Measurements from ENCODE around the gene NIPAL4.

The NIPAL4 gene

DNA sequence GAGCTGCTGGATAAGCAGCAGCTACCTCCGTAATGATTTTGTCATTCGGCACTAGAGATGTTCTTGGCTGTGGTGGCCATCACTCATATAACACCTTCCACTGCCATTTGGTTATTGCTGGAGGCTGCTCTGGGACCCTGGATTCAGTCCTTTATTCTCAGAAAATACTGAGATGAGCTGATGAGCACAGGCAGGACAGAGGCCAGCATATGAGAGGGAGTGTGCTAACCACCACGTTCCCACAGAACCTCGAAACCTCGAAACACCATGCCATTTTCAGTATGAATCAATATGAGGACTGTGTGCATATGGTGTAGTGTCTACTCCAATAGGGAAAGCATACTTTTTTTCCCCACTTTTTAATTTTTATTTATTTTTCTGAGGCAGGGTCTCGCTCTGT, 59.0 kb downstream of the NIPAL4 start:
- no peak for DNase-seq

DNA sequence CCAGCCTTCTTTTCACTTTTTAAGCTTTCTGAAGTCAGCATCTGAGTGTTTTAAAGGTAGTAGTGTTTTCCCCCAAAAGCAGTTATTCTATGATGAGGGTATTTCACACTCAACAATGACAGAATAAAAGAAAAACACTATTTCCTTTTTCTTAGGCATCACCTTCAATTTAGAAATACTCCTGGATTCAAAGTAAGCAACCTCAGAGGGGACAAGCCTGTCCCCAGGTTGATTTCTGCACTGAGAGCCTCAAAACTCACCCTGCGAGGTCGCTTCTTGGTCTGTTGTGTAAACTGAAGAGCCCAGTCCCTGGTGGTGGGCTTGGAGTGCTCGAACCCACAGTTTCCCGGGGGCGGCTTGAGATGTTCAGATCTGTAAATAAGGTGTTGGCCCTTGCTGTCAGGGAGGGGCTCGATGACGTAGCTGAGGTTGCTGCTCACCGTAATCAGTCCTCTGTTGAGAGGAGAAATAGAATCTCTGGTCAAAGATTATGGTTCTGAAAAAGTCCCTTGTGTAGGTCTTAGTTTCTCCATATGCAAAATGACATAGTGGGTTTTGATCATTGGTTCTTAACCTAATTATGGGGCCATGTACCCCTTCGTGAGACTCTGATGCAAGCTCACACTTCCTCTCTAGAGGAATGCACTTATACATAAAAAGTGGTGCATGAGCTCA, 59.7 kb downstream of the NIPAL4 start:
- no peak for DNase-seq

DNA sequence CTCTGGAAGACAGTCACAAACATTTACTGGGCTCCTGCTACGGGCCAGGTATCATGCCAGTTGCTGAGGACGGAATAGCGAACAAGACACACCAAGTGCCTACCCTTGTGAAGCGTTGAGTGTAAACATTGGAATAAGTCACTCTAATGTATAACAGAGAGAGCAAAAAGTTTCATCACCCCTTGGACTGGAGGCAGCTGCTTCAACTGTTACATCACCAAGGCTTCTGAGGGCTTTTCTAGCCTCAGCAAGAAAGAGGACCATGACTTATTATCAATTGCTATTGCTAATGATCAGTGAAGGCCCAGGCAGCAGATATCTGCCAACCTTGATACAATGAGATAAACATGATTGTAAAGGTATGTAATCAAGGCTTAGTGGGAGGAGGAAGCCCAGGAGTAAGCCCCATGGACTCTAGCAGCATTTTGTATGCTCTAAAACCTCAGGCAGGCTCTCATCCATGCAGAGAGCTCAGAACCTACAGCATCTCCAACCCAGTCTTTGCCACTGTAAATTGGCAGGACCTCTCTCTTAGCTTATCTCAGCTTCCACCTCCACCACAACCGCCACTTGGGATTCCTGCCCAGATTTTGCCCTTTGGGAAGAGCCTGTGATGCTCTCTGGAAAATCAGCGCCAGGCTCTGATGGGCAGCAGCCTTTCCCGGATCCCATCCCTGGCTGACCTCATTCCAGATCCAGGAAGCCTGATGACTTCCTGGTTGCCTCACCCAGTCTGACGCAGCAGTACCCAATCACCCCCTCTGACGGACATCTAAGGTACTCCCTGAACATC, 61.1 kb downstream of the NIPAL4 start:
- DNase-seq = no peak

DNA sequence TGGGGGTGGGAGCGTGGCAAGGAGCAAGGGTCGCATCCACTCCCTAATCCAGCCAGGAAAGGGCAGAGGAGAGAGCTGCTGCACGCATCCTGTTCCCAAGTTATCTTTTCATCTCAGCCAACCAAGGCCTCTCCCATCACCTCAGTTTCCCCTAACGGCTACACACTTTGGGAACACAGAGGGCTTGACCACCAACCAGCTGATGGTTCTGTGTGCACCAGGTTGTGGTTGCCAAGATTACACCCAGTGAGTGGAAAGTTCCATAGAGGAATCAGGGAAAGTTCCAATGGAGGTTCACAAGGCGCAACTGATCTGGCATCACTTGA, 61.7 kb downstream of the NIPAL4 start:
- DNase-seq = no peak

DNA sequence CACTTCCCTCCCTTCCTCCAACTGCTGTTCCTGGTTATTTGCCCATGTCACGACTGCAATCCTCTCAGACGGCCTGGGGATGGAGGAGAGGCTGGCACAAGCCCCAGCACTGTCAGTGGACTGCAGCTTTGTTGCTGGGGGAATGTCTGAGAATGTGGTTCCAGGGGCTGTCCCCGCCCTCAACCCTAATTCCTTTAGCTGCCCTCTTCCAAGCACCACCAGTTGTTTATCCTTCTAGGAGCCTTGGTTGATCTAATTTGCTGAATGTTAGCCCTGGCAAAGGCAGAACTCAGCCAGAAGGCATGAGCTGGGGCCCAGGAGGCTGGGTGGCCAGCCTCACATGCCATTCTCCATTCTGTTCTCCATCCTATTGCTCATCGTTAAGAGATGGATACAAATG, 64.0 kb downstream of the NIPAL4 start:
- no peak for DNase-seq
